Stimulated activated CD4-positive, alpha-beta T cell treated with anti-CD3 and anti-CD28 coated beads, Interleukin-1b, Interleukin-23, amount 100 ng/mL, for 24 hours (primary cell): Measurements from ENCODE around the gene HIF1A.

ENCODE experiments used
- DNase-seq, 4 experiments: peaks; one replicate each; pipeline ENCODE4 v3.0.0-alpha.2; 2020; ENCODE audit warnings: low read depth in 4 of 4, low spot score in 1 of 4

The HIF1A gene

DNA sequence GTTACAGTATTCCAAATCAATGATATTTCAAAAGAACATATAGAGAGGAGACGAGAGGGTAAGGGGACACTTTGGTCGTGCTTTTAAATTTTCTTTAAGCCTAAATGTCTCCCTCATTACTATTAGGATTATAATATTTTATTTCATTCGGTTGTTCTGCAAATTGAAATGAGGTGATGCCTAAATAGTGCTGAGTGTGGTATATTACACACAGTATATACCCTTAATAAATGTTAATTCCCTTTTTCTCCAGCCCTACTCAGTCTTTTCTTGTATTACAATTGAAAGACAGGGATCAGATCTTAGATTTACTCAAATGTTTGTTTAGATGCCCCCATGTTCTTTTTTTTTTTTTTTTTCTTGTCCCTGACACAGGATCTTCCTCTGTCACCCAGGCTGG is 74.6 kb downstream of the HIF1A start:
- DNase-seq = no peak

DNA sequence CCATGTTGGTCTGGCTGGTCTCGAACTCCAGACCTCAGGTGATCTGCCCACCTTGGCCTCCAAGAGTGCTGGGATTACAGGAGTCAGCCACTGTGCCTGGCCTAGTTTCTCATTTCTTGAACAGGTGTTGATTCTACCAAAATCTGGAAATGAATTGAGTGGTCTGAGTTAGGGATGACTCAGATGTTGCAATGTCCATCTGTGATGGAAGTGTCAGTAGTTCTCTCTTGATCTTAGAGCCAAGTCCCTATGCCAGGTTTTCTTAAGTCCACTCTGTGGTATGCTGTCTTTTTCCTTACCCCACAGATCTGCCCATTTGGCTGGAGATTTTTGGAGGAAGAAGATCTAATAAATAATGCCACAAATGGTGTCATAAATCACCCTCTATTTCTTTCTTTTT is 79.5 kb downstream of the HIF1A start:
- no peak for DNase-seq

DNA sequence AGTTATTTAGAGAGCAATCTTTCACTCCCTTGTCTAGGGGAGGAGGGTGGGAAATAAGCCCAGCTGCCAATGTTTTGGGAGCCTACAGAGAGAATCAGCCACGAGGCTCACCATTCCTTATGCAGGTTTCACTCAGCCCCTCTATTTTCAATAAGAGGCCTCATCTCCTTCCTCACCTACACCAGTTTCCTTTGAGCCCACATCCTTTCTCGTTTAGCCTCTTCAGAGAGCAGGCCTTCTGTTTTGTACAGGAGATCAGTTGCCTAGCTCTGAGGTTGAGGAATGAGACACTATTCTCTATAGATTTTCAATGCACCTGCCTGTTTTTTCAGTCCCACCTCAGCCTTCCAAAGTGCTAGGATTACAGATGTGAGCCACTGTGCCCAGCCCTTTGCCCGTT is 84.8 kb downstream of the HIF1A start:
- no peak for DNase-seq

DNA sequence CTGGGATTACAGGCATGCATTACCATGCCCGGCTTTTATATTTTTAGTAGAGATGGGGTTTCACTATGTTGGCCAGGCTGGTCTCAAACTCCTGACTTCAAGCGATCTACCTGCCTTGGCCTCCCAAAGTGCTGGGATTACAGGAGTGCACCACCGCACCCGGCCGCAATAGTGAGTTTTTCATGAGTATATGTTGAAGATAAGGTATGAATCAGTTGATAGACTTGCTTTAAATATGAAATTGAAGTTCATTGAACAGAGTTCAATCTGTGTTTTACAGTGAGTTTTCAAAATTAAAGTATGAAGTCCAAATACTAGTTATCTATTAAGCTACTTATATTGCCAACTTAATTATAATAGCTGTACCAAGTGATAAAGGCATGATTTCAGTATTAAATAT is 102.0 kb downstream of the HIF1A start:
- DNase-seq = no peak
